Panc1 (cell line): ENCODE results near the gene SLC13A3. TPM values are rescaled to one million over a fixed set of nuclear protein-coding genes. Genes with fewer than 3 reads are reported as not detected.

Experiments used
- ATAC-seq: fragments of 200-7000 bp; cut with Tn5 transposase; 2 replicates; pipeline ENCODE4 v1.9.1; 2020; ENCODE audit warnings: mild to moderate bottlenecking, moderate library complexity
- BruUV-seq: library from RNA; stranded (reverse); fragments of 400-500 nt; replicated peaks from 2 replicates; lab custom pipeline; 2021; lab: Mats Ljungman, UMichigan
- CTCF ChIA-PET: fragments of 300-600 bp; sonication (Branson Sonifier 250); formaldehyde crosslinking; loops from one replicate; lab custom pipeline; 2022; ENCODE audit warnings: antibody characterized with exemption; lab: Charles Lee
- POLR2A ChIA-PET: fragments of 300-600 bp; sonication (Branson Sonifier 250); formaldehyde crosslinking; loops from one replicate; lab custom pipeline; 2022; ENCODE audit warnings: antibody characterized with exemption; lab: Charles Lee
- DNase-seq: peaks from one replicate; pipeline ENCODE4 v3.0.0-alpha.2; 2010; ENCODE audit warnings: low read depth, low spot score
- H3K27ac ChIP-seq: 2 replicates; pipeline ENCODE4 v1.5.1; 2011; ENCODE audit warnings: mild to moderate bottlenecking, low read length, inconsistent platforms
- H3K27me3 ChIP-seq: fragments of 200-500 bp; sonication (Bioruptor generic); 2 replicates; pipeline ENCODE4 v1.6.0; 2014; ENCODE audit warnings: low read length, inconsistent platforms; ENCODE audit not compliant: control insufficient read depth, insufficient read depth
- H3K36me3 ChIP-seq: fragments of 200-500 bp; sonication (Bioruptor generic); 2 replicates; pipeline ENCODE4 v1.5.1; 2014; ENCODE audit warnings: inconsistent platforms, mild to moderate bottlenecking, low read length, moderate library complexity; ENCODE audit not compliant: control insufficient read depth, insufficient read depth
- H3K4me1 ChIP-seq: 2 replicates; pipeline ENCODE4 v1.5.1; 2011; ENCODE audit warnings: inconsistent platforms, mild to moderate bottlenecking, low read length, moderate library complexity; ENCODE audit not compliant: control insufficient read depth, insufficient read depth
- H3K4me3 ChIP-seq, 2 experiments: 2 replicates each; pipeline ENCODE4 v1.5.1; 2011 to 2012; ENCODE audit warnings: low read depth in 2 of 2, low read length in 2 of 2, mild to moderate bottlenecking in 2 of 2, inconsistent platforms in 1 of 2, moderate library complexity in 1 of 2
- H3K9me3 ChIP-seq: fragments of 200-500 bp; sonication (Bioruptor generic); 2 replicates; pipeline ENCODE4 v1.5.1; 2014; ENCODE audit warnings: low read depth, mild to moderate bottlenecking, inconsistent platforms, low read length, moderate library complexity; ENCODE audit not compliant: control insufficient read depth, insufficient read depth
- CTCF ChIP-seq: fragments of 450-650 bp; IDR thresholded peaks from 2 replicates; pipeline ENCODE4 v1.5.1; 2017; ENCODE audit warnings: mild to moderate bottlenecking
- POLR2AphosphoS5 ChIP-seq: IDR thresholded peaks from 2 replicates; pipeline ENCODE4 v1.6.1; 2012; ENCODE audit warnings: mild to moderate bottlenecking, low read depth, low read length, moderate library complexity
- REST ChIP-seq, 2 experiments: IDR thresholded peaks; 2 replicates each; pipeline ENCODE4 v1.6.1; 2011 to 2012; ENCODE audit warnings: low read depth in 2 of 2, control low read depth in 1 of 2, low read length in 1 of 2, mild to moderate bottlenecking in 1 of 2, moderate library complexity in 1 of 2; ENCODE audit not compliant: insufficient read depth in 1 of 2
- SIN3A ChIP-seq: IDR thresholded peaks from 2 replicates; pipeline ENCODE4 v1.6.1; 2012; ENCODE audit warnings: low read depth, mild to moderate bottlenecking, low read length, moderate library complexity, borderline replicate concordance; ENCODE audit not compliant: insufficient read depth
- TCF7L2 ChIP-seq: IDR thresholded peaks from 2 replicates; pipeline ENCODE4 v1.6.1; 2011; ENCODE audit warnings: mild to moderate bottlenecking, low read depth, low read length, inconsistent platforms
- in situ Hi-C: cut with HindIII; loops from 2 replicates; pipeline ENCODE4 v1.10.0; 2016; ENCODE audit warnings: low sequenced_read_pairs, low pct_unique_long_range_greater_than_20kb
- intact Hi-C: fragments of 100-400 bp; cut with micrococcal nuclease; formaldehyde crosslinking; loops from one replicate; pipeline ENCODE4 v1.10.0; 2022; ENCODE audit not compliant: unreplicated experiment
- total RNA-seq: library from RNA; stranded (reverse); gene quantifications from one replicate; pipeline ENCODE4 v1.2.1, GENCODE V29; 2021; ENCODE audit not compliant: unreplicated experiment

SLC13A3 gene
- total RNA-seq, 1 experiment from 2014 or later, result 0.31 TPM

GRCh38 chr20:46683939-46684750 is 32.9 kb upstream of the SLC13A3 start:
- DNase-seq (no peak), ATAC-seq (no peak)
- ChIA-PET POLR2A (no interaction called here), CTCF (no interaction called here)
- H3K4me1 ChIP-seq, result peaks cover 6% of the 10 kb centered on the region
- no peak overlapping the region for H3K4me3 ChIP-seq
- intact Hi-C loops, result no loop called here
- no TSS peak for BruUV-seq
- peaks cover 14% of the 10 kb centered on the region for H3K36me3 ChIP-seq
- TF ChIP-seq REST (IDR thresholded peaks at IDR 0.05; ENCODE audit: insufficient read depth in 1 of 2, low read depth in 2 of 2, low read length in 1 of 2), result no peak
- no peak for TF ChIP-seq SIN3A
- no peak for TF ChIP-seq CTCF
- no peak for TF ChIP-seq POLR2AphosphoS5
- TF ChIP-seq TCF7L2, result no peak
- no peak overlapping the region for H3K27ac ChIP-seq
- H3K9me3 ChIP-seq, result no peaks in the 10 kb centered on the region
- in situ Hi-C loops, result no loop called here
- H3K27me3 ChIP-seq, result no peaks in the 10 kb centered on the region

DNA sequence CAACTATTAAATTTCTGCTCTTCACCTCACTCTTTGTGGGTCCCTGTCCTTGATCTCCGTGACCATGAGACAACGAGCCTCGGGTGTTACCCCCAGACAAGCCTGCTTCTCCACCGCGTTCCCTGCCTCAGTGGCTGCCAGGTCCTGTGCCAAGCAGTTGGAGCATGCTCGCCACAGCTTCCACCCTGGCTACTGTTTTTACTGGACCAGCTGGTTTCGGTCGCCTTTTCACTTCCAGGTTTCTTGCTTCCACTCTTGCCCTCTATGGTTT is 32.3 kb upstream of the SLC13A3 start:
- H3K9me3 ChIP-seq, result no peaks in the 10 kb centered on the region
- H3K27me3 ChIP-seq, result no peaks in the 10 kb centered on the region
- in situ Hi-C loops (no loop called here), intact Hi-C loops (no loop called here)
- no peak overlapping the region for H3K4me3 ChIP-seq
- peaks cover 6% of the 10 kb centered on the region for H3K4me1 ChIP-seq
- CTCF ChIA-PET, result no interaction called here
- no peak for DNase-seq
- H3K36me3 ChIP-seq, result peaks cover 11% of the 10 kb centered on the region
- POLR2A ChIA-PET, result no interaction called here
- no peak overlapping the region for H3K27ac ChIP-seq
- no peak for ATAC-seq
- TF ChIP-seq POLR2AphosphoS5 (no peak), SIN3A (no peak), CTCF (no peak), REST (IDR thresholded peaks at IDR 0.05; ENCODE audit: insufficient read depth in 1 of 2, low read depth in 2 of 2, low read length in 1 of 2) (no peak)
- no TSS peak for BruUV-seq
